GM12865 (cell line): Measurements from ENCODE around the gene IL21R.

Source experiments
- DNase-seq: peaks from one replicate; pipeline ENCODE4 v3.0.0; 2010; ENCODE audit warnings: low read depth
- H3K4me3 ChIP-seq: 2 replicates; pipeline ENCODE4 v1.5.1; 2011; ENCODE audit warnings: mild to moderate bottlenecking, low read depth, low read length, control low read depth
- TF ChIP-seq, protein P1 (sequence below): IDR thresholded peaks from 2 replicates; pipeline ENCODE4 v1.5.1; 2011; ENCODE audit warnings: low read length, control low read depth, low read depth, inconsistent platforms; ENCODE audit not compliant: insufficient read depth; ENCODE audit errors: missing control alignments

The IL21R gene

DNA sequence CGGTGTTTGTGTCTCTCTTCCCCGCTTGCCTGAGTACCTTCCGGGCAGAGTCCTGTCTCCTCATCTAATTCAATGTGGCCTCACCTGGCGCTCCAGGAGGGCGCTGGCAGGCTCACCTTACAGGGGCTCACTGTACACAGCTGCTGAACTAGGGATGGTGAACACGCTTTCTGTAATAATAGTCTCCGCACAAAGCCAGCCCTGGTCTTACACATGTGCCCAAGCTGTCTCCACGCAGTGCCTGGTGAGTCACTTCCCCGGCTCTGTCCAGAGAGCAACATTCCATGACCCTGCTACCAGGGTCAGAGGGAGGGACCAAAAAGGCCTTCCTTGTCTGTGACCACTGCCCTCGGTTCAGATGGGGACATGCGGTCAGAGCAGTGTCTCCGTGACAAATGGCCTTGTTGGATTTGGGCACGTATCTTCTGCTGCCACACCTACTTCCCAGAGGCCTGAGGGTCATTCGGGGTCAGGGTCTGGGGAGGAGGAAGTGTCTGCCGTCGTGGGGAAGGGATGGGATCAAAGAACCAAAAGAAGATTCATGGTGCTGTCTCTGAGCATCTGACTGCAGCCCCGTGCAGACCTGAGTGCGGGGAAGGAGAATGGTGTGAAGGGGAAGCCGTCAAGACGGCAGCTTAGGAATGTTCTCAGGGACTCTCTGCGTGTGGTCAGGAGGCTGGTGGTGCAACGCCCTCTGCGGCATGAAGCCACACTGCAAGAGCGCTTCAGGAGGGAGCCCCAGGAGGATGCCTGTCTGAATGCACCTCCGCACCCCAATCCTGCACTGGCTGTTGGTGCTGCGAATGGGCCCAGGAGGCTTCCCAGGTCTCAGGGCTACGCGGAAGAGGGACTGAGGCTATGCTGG is 68.8 kb downstream of the IL21R start:
- no peak overlapping the region for H3K4me3 ChIP-seq
- TF ChIP-seq, protein P1, sequence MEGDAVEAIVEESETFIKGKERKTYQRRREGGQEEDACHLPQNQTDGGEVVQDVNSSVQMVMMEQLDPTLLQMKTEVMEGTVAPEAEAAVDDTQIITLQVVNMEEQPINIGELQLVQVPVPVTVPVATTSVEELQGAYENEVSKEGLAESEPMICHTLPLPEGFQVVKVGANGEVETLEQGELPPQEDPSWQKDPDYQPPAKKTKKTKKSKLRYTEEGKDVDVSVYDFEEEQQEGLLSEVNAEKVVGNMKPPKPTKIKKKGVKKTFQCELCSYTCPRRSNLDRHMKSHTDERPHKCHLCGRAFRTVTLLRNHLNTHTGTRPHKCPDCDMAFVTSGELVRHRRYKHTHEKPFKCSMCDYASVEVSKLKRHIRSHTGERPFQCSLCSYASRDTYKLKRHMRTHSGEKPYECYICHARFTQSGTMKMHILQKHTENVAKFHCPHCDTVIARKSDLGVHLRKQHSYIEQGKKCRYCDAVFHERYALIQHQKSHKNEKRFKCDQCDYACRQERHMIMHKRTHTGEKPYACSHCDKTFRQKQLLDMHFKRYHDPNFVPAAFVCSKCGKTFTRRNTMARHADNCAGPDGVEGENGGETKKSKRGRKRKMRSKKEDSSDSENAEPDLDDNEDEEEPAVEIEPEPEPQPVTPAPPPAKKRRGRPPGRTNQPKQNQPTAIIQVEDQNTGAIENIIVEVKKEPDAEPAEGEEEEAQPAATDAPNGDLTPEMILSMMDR: no peak

GRCh38 chr16:27471661-27472060 is 69.7 kb downstream of the IL21R start:
- no peak for DNase-seq
- TF ChIP-seq, protein P1: no peak
- H3K4me3 ChIP-seq: no peak overlapping the region

More for the DNA sequence above, 68.8 kb downstream of the IL21R start:
- no peak for DNase-seq

DNA sequence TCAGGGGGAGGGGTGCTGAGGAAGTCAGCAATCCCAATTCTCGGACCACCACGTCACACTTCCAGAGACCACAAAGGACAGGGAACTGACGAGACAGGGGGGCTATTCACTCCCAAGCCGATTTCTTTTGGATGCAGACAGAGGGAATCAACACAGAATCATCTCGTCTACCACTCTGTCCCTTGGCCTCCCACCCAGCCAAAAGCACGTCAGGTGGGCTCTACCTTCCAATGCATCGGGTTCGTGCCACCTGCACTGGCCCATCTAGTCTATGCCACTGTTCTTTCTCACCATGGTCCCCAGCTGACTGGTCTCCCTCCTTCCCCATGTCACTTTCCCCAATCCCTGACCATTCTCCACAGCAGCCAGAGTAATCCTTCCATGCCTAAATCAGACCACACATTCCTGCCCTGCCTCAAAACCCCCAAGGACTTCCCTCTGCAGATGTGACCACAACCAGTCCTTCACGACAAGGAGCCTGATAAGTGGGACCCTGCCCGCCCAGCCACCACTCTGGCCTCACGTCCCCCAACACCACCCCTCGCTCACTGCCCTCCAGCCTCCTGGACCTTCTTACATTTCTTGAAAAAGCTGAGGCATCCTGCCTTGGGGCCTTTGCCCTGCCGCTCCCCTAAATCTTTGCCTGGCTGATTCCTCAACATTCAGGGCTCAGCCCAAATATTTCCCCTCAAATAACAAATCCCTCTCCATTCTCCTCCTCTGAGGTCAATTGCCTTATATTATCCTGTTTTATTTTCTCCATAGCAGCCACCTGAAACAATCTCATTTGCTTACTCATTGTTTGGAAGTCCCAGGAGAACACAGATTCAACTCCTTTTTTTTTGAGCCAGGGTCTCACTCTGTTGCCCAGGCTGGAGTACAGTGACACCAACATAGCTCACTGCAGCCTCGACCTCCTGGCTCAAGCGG is 70.4 kb downstream of the IL21R start:
- DNase-seq: no peak
- H3K4me3 ChIP-seq: no peak overlapping the region
- TF ChIP-seq, protein P1: no peak

DNA sequence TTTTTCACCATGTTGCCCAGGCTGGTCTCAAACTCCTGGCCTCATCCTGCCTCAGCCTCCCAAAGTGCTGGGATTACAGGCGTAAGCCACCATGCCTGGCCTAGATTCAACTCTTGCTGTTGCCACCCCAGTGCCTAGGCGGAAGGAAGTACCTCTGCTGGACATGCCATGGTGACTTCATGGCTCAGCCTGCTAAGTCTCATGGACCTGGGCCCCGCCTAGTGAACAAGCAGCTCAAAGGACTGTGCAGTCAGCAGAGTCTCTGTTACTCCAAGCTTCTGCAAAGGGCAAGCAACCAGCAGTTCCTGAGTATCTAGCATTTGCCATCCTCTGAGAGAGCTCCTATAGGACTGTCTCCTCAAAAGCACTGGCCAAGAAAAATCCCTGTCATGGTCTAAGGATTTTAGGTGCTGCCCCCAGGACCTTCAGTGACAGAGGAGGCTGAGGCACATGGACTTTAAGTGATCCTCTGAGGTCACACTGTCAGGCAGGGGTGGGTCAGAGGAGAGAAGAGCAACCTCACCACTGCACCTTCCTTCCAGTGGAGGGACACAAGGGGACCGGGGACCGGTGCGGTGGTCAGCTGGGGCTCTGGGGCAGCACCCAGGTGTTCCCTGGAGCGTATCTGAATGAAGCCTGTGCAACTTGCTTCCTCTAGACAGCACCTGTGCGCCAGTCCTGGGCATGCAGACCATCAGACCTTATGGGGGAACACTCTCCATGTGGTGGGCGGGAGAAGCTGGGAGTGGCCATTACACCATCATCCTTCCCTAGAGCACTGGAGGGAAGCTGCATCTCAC is 71.3 kb downstream of the IL21R start:
- TF ChIP-seq, protein P1: no peak
- no peak overlapping the region for H3K4me3 ChIP-seq
- DNase-seq: no peak

- no peak overlapping the region for H3K4me3 ChIP-seq
- TF ChIP-seq, protein P1: no peak
- no peak for DNase-seq
Measured at GRCh38 chr16:27474041-27474440, 72.1 kb downstream of the IL21R start.

GRCh38 chr16:27474921-27475320 is 72.9 kb downstream of the IL21R start:
- TF ChIP-seq, protein P1: no peak
- H3K4me3 ChIP-seq: no peak overlapping the region
- DNase-seq: no peak
